GM12801 (cell line): Measurements from ENCODE around the gene GPR62.

Source experiments
- TF ChIP-seq, protein P1 (sequence below): IDR thresholded peaks from one replicate; pipeline ENCODE4 v1.5.1; 2011; ENCODE audit warnings: control low read depth; ENCODE audit not compliant: insufficient read length; ENCODE audit errors: extremely low read depth

The GPR62 gene

DNA sequence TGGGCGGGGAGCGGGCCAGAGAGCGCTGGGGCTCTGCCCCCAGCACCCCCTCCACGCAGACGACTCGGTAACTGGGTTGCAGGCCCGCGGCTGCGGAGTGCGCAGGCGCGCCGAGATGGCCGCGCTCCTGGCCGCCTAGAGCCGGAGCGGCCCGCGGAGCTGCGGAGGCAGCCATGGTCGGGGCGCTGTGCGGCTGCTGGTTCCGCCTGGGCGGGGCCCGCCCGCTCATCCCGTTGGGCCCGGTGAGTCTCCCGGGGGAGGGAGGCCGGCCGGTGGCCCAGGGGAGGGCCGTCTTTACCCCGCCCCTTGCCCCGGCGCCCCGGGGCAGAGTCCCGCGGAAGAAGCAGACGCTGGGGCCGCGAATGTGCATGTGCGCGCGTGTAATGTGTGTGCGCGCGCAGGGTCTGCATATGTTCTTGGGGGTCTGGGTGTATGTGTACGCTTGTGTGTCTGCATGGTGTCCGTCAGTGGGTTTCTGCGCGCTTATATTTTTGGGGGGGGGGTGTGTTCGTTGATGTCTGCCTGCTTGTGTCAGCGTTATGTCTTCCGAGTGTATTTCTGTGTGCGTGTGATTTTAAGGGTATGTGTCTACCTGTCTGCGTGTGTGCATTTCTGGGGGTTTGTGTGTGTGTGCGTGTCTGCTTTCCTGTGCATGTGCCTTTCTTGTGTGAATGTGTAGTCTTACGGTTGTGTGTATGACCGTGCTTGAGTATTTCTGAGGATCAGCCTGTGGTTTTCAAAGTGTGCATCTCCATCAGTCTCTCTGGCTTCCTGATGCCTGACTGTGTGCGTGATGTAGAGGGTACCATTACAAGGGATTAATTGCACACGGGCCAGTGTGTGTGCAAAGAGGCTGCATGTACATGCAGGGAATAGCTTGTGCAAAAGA is 20.0 kb downstream of the GPR62 start, which contains the start of gene ABHD14A:
ABHD14A (plus strand) TSS at position 102 of the 889 bp plus-strand sequence; CDS start at position 174, 72 bp downstream.
- TF ChIP-seq, protein P1, sequence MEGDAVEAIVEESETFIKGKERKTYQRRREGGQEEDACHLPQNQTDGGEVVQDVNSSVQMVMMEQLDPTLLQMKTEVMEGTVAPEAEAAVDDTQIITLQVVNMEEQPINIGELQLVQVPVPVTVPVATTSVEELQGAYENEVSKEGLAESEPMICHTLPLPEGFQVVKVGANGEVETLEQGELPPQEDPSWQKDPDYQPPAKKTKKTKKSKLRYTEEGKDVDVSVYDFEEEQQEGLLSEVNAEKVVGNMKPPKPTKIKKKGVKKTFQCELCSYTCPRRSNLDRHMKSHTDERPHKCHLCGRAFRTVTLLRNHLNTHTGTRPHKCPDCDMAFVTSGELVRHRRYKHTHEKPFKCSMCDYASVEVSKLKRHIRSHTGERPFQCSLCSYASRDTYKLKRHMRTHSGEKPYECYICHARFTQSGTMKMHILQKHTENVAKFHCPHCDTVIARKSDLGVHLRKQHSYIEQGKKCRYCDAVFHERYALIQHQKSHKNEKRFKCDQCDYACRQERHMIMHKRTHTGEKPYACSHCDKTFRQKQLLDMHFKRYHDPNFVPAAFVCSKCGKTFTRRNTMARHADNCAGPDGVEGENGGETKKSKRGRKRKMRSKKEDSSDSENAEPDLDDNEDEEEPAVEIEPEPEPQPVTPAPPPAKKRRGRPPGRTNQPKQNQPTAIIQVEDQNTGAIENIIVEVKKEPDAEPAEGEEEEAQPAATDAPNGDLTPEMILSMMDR, result no peak

DNA sequence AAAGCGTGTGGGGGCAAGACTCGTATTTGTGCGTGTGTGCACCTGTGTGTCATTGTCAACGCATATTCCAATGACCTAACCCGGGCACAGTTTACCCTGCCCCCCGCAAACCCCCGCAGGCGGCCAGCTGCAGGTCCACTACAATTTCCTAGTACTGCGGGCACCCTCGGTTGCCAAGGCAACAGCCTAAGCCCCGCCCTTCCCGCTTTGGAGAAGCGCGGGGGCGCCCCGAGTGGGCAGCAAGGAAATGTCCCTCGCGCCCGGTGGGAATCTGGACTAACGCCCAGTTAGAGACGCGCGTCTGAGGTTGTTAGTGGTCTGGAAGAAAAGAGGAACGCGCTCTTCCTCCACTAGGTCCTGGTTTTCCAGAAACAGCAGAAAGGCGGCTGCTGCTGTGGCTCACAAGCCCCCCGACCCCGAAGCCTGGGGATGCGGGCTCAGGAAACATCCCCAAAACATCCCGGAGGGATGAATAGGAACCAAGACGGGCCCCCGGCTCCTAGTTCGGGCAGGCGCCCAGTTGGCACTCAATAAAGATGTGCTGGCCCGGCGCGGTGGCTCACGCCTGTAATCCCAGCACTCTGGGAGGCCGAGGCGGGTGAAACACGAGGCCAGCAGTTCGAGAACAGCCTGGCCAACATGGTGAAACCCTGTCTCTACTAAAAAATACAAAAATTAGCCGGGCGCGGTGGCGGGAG is 20.8 kb downstream of the GPR62 start:
- TF ChIP-seq, protein P1, result no peak

DNA sequence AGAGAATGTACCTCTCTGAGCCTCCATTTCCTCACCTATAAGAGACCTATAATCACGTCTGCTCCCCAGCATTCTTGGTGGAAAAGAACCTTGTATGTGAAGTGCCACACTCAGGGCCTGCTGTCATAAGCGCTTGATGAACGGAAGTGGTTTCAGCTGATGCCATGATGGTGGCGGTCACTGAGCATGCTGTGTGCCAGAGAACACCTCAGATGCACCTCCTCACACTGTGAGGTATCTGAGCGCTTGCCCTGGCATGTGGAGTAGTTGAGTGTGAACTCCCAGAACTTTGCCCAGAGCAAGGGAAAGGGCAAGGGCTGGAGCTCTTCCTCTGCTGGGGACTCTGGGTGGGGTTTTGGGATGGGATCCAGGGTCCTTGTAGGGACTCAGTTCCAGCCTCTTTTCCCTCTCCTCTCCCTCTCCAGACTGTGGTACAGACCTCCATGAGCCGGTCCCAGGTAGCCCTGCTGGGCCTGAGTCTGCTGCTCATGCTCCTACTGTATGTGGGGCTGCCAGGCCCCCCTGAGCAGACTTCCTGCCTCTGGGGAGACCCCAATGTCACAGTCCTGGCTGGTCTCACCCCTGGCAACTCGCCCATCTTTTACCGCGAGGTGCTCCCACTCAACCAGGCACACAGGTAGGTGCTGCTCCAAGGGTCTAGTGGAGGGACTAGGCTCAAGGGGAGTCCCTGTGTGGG is 22.4 kb downstream of the GPR62 start:
- TF ChIP-seq, protein P1, result no peak

DNA sequence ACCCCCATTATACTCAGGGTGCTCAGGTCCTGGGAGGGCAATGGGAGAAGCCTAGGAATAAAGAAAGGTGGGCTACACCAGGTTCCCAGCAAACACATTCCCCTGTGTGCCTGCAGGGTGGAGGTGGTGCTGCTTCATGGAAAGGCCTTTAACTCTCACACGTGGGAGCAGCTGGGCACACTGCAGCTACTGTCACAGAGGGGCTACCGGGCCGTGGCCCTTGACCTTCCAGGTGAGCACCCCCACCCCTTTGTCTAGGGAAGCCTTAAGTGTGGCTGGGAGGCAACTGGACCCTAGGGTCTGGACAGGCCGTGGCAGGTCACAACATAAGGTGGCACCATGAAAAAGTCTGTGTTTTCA is 22.9 kb downstream of the GPR62 start:
- TF ChIP-seq, protein P1, result no peak

DNA sequence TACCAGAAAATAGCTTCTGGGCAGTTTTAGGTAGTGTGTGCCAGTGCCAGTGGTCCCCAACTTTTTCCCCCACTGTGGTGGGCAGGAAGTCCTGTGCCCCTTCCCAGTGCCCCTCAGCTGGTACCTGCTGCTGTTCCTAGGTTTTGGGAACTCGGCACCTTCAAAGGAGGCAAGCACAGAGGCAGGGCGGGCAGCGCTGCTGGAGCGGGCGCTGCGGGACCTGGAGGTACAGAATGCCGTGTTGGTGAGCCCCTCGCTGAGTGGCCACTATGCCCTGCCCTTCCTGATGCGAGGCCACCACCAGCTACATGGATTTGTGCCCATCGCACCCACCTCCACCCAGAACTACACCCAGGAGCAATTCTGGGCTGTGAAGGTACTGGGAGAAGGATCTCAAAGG is 25.1 kb downstream of the GPR62 start:
- TF ChIP-seq, protein P1, result no peak

DNA sequence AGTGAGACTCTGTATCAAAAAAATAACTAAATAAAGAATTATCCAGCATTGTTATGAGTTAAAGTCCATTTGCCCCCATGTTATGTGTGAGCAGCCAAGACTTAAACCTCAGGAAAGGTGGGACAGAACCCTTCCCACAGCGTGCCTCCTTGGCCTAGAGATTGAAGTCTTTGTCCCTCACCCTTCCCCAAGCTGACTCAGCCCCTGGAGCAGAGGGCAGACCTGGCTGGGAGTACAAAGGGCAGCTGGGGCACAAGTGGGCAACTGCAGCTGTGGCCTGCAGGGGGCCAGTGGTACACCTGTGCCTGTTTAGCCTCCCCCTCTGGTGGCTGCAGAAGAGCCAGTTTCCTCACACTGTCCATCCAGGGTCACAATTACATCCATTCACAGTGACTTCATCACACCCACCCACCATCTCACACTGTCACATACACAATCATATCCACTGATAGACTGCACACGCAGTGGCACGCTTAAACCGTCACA is 27.2 kb downstream of the GPR62 start:
- TF ChIP-seq, protein P1, result no peak
